Adrenal gland (tissue), 12 donors: ENCODE results near the gene SFMBT1. TPM values are rescaled to one million over a fixed set of nuclear protein-coding genes. Genes with fewer than 3 reads are reported as not detected.

ENCODE experiments used
- DNase-seq, 7 donors: peaks; one replicate each; pipeline ENCODE4 v3.0.0-alpha.2; 2019 to 2020
- H3K27ac ChIP-seq, 5 donors: fragments of 200-600 bp; sonication (generic) in 4 of 5; 1 replicate in 3 of 5; 2 replicates in 2 of 5; pipeline versions ENCODE4 v1.5.1 to v1.8.0; 2016 to 2020; ENCODE audit warnings: mild to moderate bottlenecking in 1 of 5
- H3K27me3 ChIP-seq: fragments of 200-600 bp; 2 replicates; pipeline ENCODE4 v1.8.0; 2021
- H3K36me3 ChIP-seq, 2 donors: fragments of 200-600 bp; replicated peaks in 1 of 2; 1 replicate in 1 of 2; 2 replicates in 1 of 2; pipeline versions ENCODE4 v1.5.1 to v1.8.0; 2018 to 2022
- H3K4me1 ChIP-seq, 2 donors: fragments of 200-600 bp; replicated peaks in 1 of 2; 1 replicate in 1 of 2; 2 replicates in 1 of 2; pipeline versions ENCODE4 v1.5.1 to v1.8.0; 2018 to 2021
- H3K4me3 ChIP-seq, 4 donors: fragments of 200-600 bp; sonication (generic) in 3 of 4; one replicate each; pipeline ENCODE4 v1.5.1; 2016 to 2018
- H3K9me3 ChIP-seq, 3 donors: fragments of 200-600 bp; sonication (generic) in 1 of 3; replicated peaks in 1 of 3; 1 replicate in 2 of 3; 2 replicates in 1 of 3; pipeline versions ENCODE4 v1.5.1 to v1.8.0; 2016 to 2021
- CTCF ChIP-seq, 6 experiments: fragments of 450-650 bp in 4 of 6; fragments of 200-600 bp in 2 of 6; sonication (generic) in 1 of 6; IDR thresholded peaks; 1 replicate in 5 of 6; 2 replicates in 1 of 6; pipeline versions ENCODE4 v1.5.1 to v1.8.0; 2016 to 2021; ENCODE audit warnings: antibody characterized with exemption in 6 of 6, mild to moderate bottlenecking in 2 of 6, moderate library complexity in 1 of 6
- POLR2A ChIP-seq, 2 donors: fragments of 450-650 bp; IDR thresholded peaks; one replicate each; pipeline ENCODE4 v1.6.1; 2017; ENCODE audit warnings: antibody characterized with exemption in 2 of 2, mild to moderate bottlenecking in 2 of 2, moderate library complexity in 1 of 2
- WGBS, 4 donors: extraction: QIAGEN DNeasy Blood & Tissue Kit in 2 of 4; methylation state at CpG; one replicate each; pipeline versions ENCODE4 v1.1.5 to v1.1.7; 2013 to 2017; 5-methylcytosine and 5-hydroxymethylcytosine counted together
- intact Hi-C, 2 donors: fragments of 100-400 bp; cut with DNase I; formaldehyde crosslinking; loops; one replicate each; pipeline versions ENCODE4 v1.14.1 to v1.15.0; 2022 to 2023
- polyA plus RNA-seq, 3 donors: library from polyadenylated mRNA; stranded (reverse); fragments of 200-250 nt in 2 of 3; fragments of 350-450 nt in 1 of 3; fragmentation: Illumina TruSeq in 1 of 3; extraction: RNeasy Lipid Tissue Mini Kit (QIAGEN cat#74804) in 1 of 3; gene quantifications; one replicate each; pipeline ENCODE4 v1.2.3, GENCODE V29; 2013 to 2014
- total RNA-seq, 9 donors: library from RNA; depleted of rRNA in 4 of 9; stranded (reverse); fragments of >200 nt in 4 of 9; fragments of 120-200 nt in 1 of 9; fragmentation: NEBNext Ultra II Directional in 1 of 9; extraction: Animal tissue kit (Norgen Biotek cat#: 25700) in 1 of 9; gene quantifications; one replicate each; pipeline versions ENCODE4 v1.1.0 to v1.2.4, GENCODE V29; 2013 to 2023
- donor health status: healthy with polysubstance abuse.
- donor health status: Bipolar disorder and iron deficiency.
- donor health status: DM: yes; HTN: yes; CAD: no.
- donor health status: DM: no; HTN: no; CAD: no.
- donor health status: DM: no; HTN: no; CAD: no.
- donor health status: DM: yes; HTN: yes; CAD: no.

SFMBT1 gene
- total and polyA plus RNA-seq, 12 donors: 2.1 to 14.8 (median 8.3) TPM

GRCh38 chr3:53083949-53084309 is 38.1 kb upstream of the SFMBT1 start:
- intact Hi-C loops: no loop called here
- Histone ChIP-seq H3K4me3 (no peak overlapping the region), H3K27me3 (no peaks in the 10 kb centered on the region), H3K36me3 (no peaks in the 10 kb centered on the region), H3K27ac (no peak overlapping the region), H3K9me3 (no peaks in the 10 kb centered on the region), H3K4me1 (no peaks in the 10 kb centered on the region)
- peak in 1 of 7 donors; percentile 2 for DNase-seq
- TF ChIP-seq POLR2A (IDR thresholded peaks at IDR 0.05): no peak
- TF ChIP-seq CTCF (IDR thresholded peaks at IDR 0.05): no peak
- WGBS, 4 donors: 63 to 88% (median 78%) methylated on average over 3 of the region's 3 CpGs

GRCh38 chr3:53083521-53083920 is 37.6 kb upstream of the SFMBT1 start:
- 76 to 84% (median 80%) methylated on average over 8 of the region's 8 CpGs for WGBS, 4 donors
- Histone ChIP-seq H3K27ac (no peak overlapping the region), H3K4me3 (no peak overlapping the region), H3K27me3 (no peaks in the 10 kb centered on the region), H3K4me1 (no peaks in the 10 kb centered on the region), H3K9me3 (no peaks in the 10 kb centered on the region), H3K36me3 (no peaks in the 10 kb centered on the region)
- intact Hi-C loops: no loop called here
- peak in 1 of 7 donors; percentile 63 for DNase-seq
- TF ChIP-seq CTCF (IDR thresholded peaks at IDR 0.05) (no peak), POLR2A (IDR thresholded peaks at IDR 0.05) (no peak)

GRCh38 chr3:53082736-53083135 is 36.9 kb upstream of the SFMBT1 start:
- DNase-seq: peak in 1 of 7 donors; percentile 7
- 70 to 88% (median 79%) methylated on average over 8 of the region's 8 CpGs for WGBS, 4 donors
- TF ChIP-seq CTCF (IDR thresholded peaks at IDR 0.05) (no peak), POLR2A (IDR thresholded peaks at IDR 0.05) (no peak)
- Histone ChIP-seq H3K27me3 (no peaks in the 10 kb centered on the region), H3K4me3 (no peak overlapping the region), H3K9me3 (no peaks in the 10 kb centered on the region), H3K36me3 (no peaks in the 10 kb centered on the region), H3K4me1 (no peaks in the 10 kb centered on the region), H3K27ac (no peak overlapping the region)
- intact Hi-C loops: no loop called here

- DNase-seq: no peak
- Histone ChIP-seq H3K27ac (no peak overlapping the region), H3K4me1 (no peaks in the 10 kb centered on the region), H3K9me3 (no peaks in the 10 kb centered on the region), H3K4me3 (no peak overlapping the region), H3K36me3 (no peaks in the 10 kb centered on the region), H3K27me3 (no peaks in the 10 kb centered on the region)
- intact Hi-C loops: no loop called here
- WGBS, 4 donors: 83 to 95% (median 88%) methylated on average over 5 of the region's 5 CpGs
- TF ChIP-seq CTCF (IDR thresholded peaks at IDR 0.05): no peak
- TF ChIP-seq POLR2A (IDR thresholded peaks at IDR 0.05): no peak
Measured at GRCh38 chr3:53081318-53081717, 35.4 kb upstream of the SFMBT1 start.
